Lower leg skin (tissue), 3 donors: ENCODE results near the gene C6.
"Not testable (repeated sequence)": the region's sequence is repeated elsewhere in the genome, so short reads cannot be mapped to it uniquely, and the experiment has no call there.

Source experiments
- CTCF ChIP-seq, 3 donors: fragments of 450-650 bp; IDR thresholded peaks; one replicate each; pipeline ENCODE4 v1.5.1; 2016; ENCODE audit warnings: antibody characterized with exemption in 3 of 3, mild to moderate bottlenecking in 3 of 3, moderate library complexity in 2 of 3
- POLR2A ChIP-seq, 2 donors: fragments of 450-650 bp; IDR thresholded peaks; one replicate each; pipeline ENCODE4 v1.6.1; 2016 to 2017; ENCODE audit warnings: antibody characterized with exemption in 2 of 2, mild to moderate bottlenecking in 1 of 2, moderate library complexity in 1 of 2

GRCh38 chr5:41183331-41183730 is 30.0 kb downstream of the C6 start:
- not testable (repeated sequence) for TF ChIP-seq CTCF, POLR2A (IDR thresholded peaks at IDR 0.05)
